Measurements from ENCODE around the gene IFI27L2.

IFI27L2 gene

GRCh38 chr14:94100847-94101246 lies 28.6 kb downstream of the IFI27L2 start:
- DNase-seq (ENCODE audit: low read depth): peak; percentile 90

- no peak for DNase-seq (ENCODE audit: low read depth)
Observed at GRCh38 chr14:94099006-94099405, 30.4 kb downstream of the IFI27L2 start.

- no peak for DNase-seq (ENCODE audit: low read depth)
Observed at GRCh38 chr14:94098326-94098992, 30.9 kb downstream of the IFI27L2 start.

- DNase-seq (ENCODE audit: low read depth): no peak
Observed at GRCh38 chr14:94097091-94097490, 32.3 kb downstream of the IFI27L2 start.

DNA sequence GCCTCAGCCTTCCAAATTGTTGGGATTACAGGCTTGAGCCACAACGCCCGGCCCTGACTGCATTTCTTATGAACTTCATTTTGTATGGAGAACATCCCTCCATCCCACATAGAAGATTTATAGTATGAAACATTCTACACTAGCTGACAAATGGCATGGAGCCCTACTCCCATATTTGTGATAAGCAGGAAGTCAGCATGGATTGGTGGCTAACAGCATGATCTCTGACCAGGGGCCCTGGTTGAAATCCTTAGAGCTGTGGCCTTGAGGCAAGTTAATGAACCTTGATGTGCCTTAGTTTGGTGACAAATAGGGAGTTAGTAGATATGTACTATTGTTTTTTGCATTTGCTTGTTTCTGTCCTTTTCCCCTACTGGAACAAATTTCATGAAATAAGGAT lies 36.0 kb downstream of the IFI27L2 start:
- DNase-seq (ENCODE audit: low read depth): no peak

GRCh38 chr14:94089479-94089878 lies 39.9 kb downstream of the IFI27L2 start:
- DNase-seq (ENCODE audit: low read depth): peak; percentile 89

GRCh38 chr14:94088516-94088915 lies 40.9 kb downstream of the IFI27L2 start:
- peak; percentile 86 for DNase-seq (ENCODE audit: low read depth)

- no peak for DNase-seq (ENCODE audit: low read depth)
Observed at GRCh38 chr14:94087891-94088290, 41.5 kb downstream of the IFI27L2 start.

DNA sequence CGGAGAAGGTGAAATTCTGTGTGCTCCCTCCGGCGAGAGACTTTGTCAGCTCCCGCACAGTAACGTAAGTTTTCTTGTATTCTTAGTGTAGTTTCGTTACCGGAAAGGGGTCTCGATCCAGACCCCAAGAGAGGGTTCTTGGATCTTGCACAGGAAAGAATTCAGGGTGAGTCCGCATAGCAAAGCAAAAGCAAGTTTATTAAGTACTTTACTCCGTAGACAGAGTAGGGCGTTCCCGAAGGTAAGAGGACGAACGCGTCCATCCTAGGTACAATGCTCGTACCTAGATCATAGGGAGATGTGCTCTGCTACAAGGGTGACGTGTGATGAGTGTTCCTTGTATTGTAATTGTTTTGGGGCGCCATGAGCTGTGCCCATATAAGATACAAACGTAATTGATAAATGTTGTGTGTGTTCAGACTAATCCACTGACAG lies 48.0 kb downstream of the IFI27L2 start:
- DNase-seq (ENCODE audit: low read depth): peak; percentile 55

GRCh38 chr14:94080621-94081385 lies 48.6 kb downstream of the IFI27L2 start, which contains the start of the genes DDX24 and IFI27L1:
DDX24 (minus strand) TSS chr14:94081202; CDS start chr14:94079742, 1,460 bp downstream.
IFI27L1 (plus strand) TSS chr14:94081310; CDS start chr14:94096938, 15,628 bp downstream.
- peak; percentile 98 for DNase-seq (ENCODE audit: low read depth)

GRCh38 chr14:94079891-94080620 lies 49.3 kb downstream of the IFI27L2 start:
- peak; percentile 73 for DNase-seq (ENCODE audit: low read depth)

DNA sequence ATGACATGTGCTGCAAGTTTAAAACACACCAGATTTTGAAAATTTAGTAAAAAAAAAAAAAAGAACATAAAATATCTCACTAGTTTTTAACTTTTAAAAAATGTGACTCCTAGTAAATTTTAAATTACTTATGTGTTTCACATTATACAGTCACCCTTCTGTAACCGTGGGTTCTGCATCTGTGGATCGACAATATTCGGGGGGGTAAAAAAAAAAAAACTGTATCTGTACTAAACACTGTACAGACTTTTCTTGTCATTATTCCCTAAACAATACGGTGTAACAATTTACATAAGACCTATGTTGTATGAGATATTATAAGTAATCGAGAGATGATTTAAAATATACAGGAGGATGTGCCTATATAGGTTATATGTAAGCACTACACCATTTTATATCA lies 51.6 kb downstream of the IFI27L2 start:
- no peak for DNase-seq (ENCODE audit: low read depth)

All from ELR (cell line).